ENCODE measurements around the gene TNFSF13B. TPM values are rescaled to one million over a fixed set of nuclear protein-coding genes. Genes with fewer than 3 reads are reported as not detected.
"Not testable (repeated sequence)": the region's sequence is repeated elsewhere in the genome, so short reads cannot be mapped to it uniquely, and the experiment has no call there.

The TNFSF13B gene
- total RNA-seq, 4 donors from 2014 or later = 7.9 to 32.2 (median 12.0) TPM

DNA sequence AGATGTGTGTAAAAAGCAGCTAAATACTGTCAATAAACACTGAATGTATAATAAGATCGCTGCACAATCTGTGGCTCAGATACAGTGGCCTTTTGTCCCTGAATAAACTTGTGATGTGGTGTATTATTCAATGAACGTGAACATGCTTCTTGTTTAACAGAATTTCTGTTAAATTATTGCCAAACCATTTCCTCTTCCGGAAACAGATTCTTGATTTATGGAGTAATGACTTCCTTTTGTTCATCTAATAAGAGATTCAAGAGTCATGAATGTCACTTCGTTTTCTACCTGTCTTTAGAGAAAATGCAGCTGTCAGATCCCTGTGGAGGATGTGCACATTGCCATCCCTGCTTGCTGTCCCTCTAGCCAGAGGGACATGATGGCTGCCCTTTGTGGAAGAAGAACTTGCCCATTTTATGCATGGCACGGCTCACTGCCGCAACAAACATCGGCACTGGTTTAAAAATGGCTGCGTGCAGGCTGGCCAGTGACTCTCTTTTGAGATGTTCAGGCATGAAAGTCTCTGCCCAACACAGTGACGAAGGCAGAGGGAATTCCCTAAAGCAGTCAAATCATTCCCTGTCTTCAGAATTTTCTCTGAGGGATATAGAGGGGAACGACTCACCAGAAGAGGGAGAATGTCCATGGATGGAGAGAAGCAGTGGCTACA lies 3.1 kb upstream of the TNFSF13B start:
- no peaks in the 10 kb centered on the region for H3K9me3 ChIP-seq
- DNase-seq = no peak
- H3K4me1 ChIP-seq = peaks cover 0 to 9% (median 0%) of the 10 kb centered on the region in 4 donors
- no peak overlapping the region for H3K27ac ChIP-seq
- H3K4me3 ChIP-seq = no peak overlapping the region
- no peak for TF ChIP-seq POLR2A (IDR thresholded peaks at IDR 0.05)
- TF ChIP-seq, protein P1, sequence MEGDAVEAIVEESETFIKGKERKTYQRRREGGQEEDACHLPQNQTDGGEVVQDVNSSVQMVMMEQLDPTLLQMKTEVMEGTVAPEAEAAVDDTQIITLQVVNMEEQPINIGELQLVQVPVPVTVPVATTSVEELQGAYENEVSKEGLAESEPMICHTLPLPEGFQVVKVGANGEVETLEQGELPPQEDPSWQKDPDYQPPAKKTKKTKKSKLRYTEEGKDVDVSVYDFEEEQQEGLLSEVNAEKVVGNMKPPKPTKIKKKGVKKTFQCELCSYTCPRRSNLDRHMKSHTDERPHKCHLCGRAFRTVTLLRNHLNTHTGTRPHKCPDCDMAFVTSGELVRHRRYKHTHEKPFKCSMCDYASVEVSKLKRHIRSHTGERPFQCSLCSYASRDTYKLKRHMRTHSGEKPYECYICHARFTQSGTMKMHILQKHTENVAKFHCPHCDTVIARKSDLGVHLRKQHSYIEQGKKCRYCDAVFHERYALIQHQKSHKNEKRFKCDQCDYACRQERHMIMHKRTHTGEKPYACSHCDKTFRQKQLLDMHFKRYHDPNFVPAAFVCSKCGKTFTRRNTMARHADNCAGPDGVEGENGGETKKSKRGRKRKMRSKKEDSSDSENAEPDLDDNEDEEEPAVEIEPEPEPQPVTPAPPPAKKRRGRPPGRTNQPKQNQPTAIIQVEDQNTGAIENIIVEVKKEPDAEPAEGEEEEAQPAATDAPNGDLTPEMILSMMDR (IDR thresholded peaks at IDR 0.05) = no peak
- H3K27me3 ChIP-seq = no peaks in the 10 kb centered on the region
- H3K36me3 ChIP-seq = no peaks in the 10 kb centered on the region

DNA sequence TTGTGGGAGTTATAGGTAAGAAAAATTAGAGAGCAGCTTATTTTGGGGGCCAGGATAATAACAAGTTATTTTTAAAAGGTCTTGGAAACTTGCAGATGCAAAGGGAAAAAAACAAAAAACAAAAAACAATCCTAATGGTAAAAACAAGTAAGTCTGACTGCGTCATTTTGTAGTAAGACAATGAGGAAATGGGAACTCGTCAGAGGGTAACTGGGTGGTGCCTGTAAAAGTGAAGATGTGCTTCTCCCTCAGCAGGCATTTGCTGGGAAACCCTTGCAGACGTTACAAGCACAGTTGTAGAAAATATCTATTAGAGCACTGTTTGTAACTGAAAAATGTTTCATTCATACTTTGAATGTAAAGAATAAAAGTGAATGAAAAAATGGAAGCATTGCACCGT lies 2.2 kb upstream of the TNFSF13B start:
- H3K27me3 ChIP-seq = no peaks in the 10 kb centered on the region
- TF ChIP-seq POLR2A (IDR thresholded peaks at IDR 0.05) = no peak
- TF ChIP-seq, protein P1 (IDR thresholded peaks at IDR 0.05) = no peak
- H3K4me3 ChIP-seq = no peak overlapping the region
- H3K4me1 ChIP-seq = peaks cover 0 to 9% (median 0%) of the 10 kb centered on the region in 4 donors
- no peak overlapping the region for H3K27ac ChIP-seq
- DNase-seq = no peak
- no peaks in the 10 kb centered on the region for H3K9me3 ChIP-seq
- no peaks in the 10 kb centered on the region for H3K36me3 ChIP-seq

- H3K36me3 ChIP-seq, H3K27me3 ChIP-seq, DNase-seq, H3K9me3 ChIP-seq, H3K4me1 ChIP-seq, H3K27ac ChIP-seq, H3K4me3 ChIP-seq: not testable (repeated sequence)
Observed at GRCh38 chr13:108267855-108268254, 1.7 kb upstream of the TNFSF13B start.

DNA sequence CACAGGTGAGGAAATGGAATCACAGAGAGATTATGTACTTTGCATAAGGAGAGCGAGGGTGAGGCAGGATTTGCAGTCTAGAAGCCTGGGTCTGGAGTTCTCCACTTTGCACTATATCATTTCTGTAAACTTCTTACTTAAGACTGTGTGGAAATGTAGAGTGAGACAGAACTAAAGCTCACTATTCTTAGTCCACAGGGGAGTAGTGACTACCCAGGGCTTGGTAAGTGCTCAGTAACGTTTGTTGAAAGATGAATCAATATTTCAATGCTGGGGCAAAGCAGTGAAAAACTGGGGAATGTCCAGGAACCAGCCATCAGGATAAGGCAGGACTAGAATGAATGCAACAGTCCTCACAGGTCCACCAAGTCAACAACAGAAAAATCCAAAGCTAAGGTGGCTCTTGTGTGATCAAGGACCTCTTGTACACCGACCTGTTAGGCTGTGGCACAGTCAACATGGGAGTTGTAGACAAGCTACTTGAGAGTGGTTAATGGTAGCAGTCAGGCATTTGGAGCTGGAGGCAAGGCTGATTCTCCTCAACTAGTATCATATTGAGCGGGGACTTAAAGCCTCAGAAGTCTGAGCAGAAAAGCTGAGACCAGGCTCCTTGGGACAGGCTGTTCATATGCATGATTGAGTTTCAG lies 929 bp upstream of the TNFSF13B start:
- peak overlapping the region in 3 of 4 donors; percentile 44 to 73 (median 53) for H3K27ac ChIP-seq
- H3K36me3 ChIP-seq = no peaks in the 10 kb centered on the region
- TF ChIP-seq, protein P1 (IDR thresholded peaks at IDR 0.05) = no peak
- TF ChIP-seq POLR2A (IDR thresholded peaks at IDR 0.05) = no peak
- DNase-seq = no peak
- no peaks in the 10 kb centered on the region for H3K9me3 ChIP-seq
- H3K27me3 ChIP-seq = no peaks in the 10 kb centered on the region
- H3K4me3 ChIP-seq = no peak overlapping the region
- H3K4me1 ChIP-seq = peaks cover 0 to 9% (median 0%) of the 10 kb centered on the region in 4 donors

GRCh38 chr13:108270442-108270841 lies 924 bp downstream of the TNFSF13B start:
- no peak for TF ChIP-seq POLR2A (IDR thresholded peaks at IDR 0.05)
- TF ChIP-seq, protein P1 (IDR thresholded peaks at IDR 0.05) = no peak
- peak overlapping the region; percentile 39 to 59 (median 46) for H3K4me3 ChIP-seq
- H3K4me1 ChIP-seq = peaks cover 0 to 9% (median 0%) of the 10 kb centered on the region in 4 donors
- DNase-seq = no peak
- H3K27me3 ChIP-seq = no peaks in the 10 kb centered on the region
- no peaks in the 10 kb centered on the region for H3K36me3 ChIP-seq
- peak overlapping the region; percentile 43 to 78 (median 63) for H3K27ac ChIP-seq
- no peaks in the 10 kb centered on the region for H3K9me3 ChIP-seq

- H3K36me3 ChIP-seq = no peaks in the 10 kb centered on the region
Observed at GRCh38 chr13:108272333-108272732, 2.8 kb downstream of the TNFSF13B start.

More at GRCh38 chr13:108272333-108272732, 2.8 kb downstream of the TNFSF13B start:
- Histone ChIP-seq H3K9me3 (no peaks in the 10 kb centered on the region), H3K4me1 (peaks cover 0 to 9% (median 0%) of the 10 kb centered on the region in 4 donors), H3K27me3 (no peaks in the 10 kb centered on the region), H3K27ac (no peak overlapping the region), H3K4me3 (no peak overlapping the region)
- no peak for DNase-seq
- TF ChIP-seq, protein P1 (IDR thresholded peaks at IDR 0.05) = no peak
- no peak for TF ChIP-seq POLR2A (IDR thresholded peaks at IDR 0.05)

Data from Peyer's patch (tissue), 4 donors.